ENCODE measurements around the gene OTOP3. TPM values are rescaled to one million over a fixed set of nuclear protein-coding genes. Genes with fewer than 3 reads are reported as not detected.
"Not testable (repeated sequence)": the region's sequence is repeated elsewhere in the genome, so short reads cannot be mapped to it uniquely, and the experiment has no call there.

The OTOP3 gene
- total RNA-seq, 1 donor from 2014 or later = not detected

DNA sequence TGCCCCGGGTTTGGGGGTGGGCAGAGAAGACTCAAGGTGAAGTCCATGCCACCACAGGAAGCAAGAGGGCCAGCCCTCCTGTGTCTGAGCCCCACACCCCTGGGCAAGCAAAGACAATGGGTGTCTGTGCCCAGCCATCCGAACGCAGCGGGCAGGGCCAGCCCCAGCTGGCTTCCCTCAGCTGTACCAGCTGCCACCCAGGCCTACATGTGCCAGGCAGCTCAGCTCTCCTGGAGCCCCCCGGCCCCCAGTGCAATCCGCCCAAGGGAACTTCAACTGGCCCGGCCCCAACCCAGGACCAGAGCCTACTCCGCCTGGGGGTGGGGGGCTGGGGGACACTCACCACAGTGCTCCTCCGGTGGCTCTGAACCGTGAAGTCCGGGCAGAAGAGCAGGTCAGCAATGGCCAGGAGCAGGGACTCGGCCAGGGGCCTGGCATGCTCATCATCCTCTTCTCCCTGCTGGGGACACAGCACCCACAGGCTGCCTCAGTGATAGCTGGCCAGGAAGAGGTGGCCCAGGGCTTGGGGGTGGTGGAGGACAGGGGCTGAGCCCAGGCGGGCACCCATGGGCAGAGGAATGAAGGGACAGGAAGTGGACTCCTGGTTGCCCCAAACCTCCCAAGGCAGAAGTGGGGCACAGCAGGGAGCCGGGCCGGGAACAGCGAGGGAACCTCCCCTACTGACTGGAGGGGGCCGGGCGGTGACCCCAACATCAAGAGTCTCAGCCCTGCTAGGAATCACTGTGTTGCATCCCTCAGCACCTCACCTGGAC, 27.1 kb downstream of the OTOP3 start:
- no peak for DNase-seq

DNA sequence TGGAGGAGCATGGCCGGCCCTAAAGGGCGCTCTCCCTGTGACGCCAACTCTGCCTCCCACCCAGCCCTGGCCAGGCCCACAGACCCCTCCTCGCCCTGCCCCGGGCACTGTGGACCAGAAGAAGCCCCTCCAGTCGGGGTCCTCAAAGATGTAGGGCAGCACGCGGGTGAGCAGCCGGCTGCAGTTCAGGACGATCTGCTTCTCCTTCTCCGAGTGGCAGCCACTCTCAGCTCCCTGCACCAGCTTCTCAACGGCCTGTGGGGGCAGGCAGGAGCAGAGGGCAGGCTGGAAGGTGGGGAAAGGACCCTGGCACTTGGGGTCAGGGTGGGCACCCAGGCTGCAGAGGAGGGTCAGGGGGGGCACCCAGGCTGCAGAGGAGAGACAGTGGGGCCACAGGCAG, 28.0 kb downstream of the OTOP3 start:
- DNase-seq = no peak

DNA sequence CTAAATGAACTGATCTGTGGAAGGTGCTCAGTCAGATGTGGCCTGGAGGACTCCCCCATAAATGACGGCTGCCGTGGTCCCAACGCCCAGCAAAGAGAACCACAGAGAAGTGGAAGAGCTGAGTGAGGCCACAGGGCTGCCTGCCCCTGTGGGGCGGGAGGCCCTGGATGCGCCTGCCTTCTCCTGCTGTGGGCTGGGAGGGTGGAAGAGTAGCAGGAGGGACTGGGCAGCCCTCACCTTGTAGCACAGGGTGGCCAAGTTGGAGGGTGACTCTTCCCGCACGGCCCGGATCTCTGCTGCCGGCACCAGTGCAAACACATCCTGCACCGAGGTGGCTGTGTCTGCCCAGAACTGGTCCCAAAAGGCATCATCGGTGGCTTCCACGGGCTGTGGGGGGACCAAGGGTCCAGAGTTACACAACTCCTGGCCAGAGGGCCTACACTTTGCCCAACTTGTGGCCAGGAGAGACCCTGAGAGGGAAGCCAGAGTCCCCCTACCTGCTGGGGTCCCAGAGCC, 28.6 kb downstream of the OTOP3 start:
- no peak for DNase-seq

DNA sequence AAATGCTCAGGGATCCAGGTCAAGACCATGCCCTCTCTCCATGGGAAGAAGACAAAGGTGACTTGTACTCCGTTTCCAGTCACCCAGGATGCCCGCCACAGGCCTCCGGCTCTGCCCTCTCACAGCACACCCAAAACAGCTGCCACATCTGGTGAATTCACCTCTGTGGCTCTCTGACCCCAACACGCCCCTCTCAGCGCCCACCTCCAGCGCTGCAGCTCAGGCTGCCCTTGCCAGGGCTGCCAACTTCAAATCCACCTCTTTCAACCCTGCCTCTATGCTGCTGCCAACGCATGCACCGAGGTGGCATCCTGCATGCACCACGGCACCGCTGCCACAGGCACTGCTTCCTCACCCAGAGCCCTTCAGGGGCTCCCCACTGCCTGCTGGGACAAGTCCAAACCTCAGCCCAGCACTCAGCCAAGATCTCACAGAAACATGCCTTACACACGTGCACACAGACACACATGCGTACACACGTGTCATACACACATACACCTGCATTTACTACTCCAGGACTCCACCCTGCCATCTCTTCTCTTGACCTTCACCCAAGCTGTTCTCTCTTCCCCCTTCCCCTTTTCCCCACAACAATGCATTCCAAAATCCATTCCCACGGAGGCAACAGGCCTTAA, 29.4 kb downstream of the OTOP3 start:
- DNase-seq = no peak

DNA sequence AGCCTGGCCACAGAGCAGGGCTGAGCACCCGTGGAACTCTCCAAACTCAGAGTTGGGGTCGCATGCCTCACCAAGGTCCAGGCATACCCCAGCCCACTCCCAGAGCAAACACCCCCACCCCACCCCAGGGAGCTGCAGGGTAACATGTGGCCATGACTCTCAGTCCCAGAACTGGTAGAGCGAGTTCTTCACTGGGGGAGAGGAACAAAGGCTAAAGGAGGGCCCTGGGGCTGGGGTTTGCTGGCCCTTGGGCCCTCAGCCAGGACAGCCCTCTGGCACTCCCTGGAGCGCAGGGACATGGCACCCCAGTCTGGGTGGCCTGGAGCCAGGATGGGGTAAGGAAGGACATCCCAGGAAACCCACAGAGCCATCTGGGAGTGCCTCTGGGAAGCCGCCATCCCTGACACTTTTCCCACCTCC, 32.7 kb downstream of the OTOP3 start:
- DNase-seq = no peak

DNA sequence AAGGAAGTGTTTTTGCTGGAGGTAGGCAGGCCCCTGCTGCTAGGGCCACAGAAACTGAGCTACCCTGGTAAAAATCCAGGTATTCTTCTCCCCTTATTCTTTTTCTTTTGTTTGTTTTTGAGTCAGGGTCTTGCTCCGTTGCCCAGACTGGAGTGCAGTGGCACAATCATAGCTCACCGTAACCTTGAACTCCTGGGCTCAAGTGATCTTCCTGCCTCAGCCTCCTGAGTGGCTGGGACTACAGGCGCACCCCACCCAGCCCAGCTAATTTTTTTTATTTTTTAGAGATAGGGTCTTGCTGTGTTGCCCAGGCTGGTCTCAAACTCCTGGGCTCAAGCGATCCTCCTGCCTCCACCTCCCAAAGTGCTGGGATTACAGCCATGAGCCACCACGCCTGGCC, 33.8 kb downstream of the OTOP3 start:
- not testable (repeated sequence) for DNase-seq

DNA sequence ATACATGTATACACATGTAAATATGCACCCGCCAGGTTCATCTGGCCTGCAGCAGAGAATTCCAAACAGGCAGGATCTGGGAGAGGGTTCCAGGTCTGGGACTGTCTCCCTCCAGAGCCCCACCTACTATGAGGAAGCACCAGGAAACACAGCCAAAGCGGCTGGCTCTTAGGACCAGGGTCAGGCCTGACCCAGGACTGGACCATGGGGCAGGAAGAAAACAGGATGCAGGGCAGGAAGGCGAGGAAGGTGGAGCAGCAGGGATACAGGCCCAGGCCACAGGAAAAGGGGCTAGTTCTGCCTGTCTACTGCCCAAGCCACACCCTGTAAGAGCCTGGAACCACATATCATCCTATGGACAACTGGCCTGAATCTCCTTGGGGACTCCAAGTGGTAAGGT, 34.7 kb downstream of the OTOP3 start:
- DNase-seq = peak; percentile 33

DNA sequence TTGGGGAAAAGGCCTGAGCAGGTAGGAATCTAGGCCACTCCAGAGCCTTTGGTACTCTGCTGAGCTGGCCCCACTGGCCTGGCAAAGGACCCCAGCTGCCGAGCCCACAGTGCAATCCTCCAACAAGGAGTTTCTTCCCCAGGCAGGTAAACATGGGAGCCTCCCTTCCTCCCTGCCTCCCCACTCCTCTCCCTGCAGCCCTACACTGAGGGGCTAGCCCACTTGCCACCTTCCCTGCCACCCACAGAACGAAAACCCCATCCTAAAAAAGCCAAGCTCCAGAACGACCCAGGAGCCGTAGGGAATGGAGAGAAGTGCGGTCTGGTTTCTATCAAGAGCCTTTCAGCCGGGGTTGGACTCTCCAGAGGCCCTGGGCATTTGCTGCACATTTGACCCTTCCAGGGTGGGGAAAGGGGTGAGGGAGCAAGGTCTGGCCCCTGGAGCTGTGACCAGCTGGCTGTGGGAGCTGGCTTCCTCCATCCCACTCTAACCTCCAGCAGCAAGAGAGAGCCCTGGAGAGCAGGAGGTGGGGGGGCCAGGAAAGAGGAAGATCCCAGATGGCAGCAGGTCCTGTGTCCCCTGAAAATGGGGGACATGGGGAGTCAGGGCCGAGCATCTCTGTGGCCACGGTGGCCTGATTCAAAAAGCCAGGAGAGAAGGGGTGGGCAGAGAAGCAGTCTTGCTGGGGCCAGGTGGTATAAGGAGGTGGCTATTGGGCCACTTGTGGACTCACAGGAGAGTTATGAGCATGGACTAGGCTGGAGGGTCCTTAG, 35.6 kb downstream of the OTOP3 start:
- DNase-seq = no peak

DNA sequence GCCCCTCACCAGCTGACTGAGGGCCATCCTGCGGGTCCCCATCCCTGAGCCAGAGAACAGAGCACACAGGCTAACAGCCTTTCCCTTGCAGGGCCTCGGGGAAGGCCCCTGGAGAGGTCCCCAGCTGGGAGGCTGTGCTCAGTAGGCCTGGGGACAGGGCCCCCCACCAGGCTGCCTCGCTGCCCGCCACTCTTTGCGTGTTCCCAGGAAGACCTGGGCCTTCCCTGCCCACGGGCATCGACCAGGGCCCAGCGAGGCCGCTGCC, 36.1 kb downstream of the OTOP3 start:
- DNase-seq = no peak

DNA sequence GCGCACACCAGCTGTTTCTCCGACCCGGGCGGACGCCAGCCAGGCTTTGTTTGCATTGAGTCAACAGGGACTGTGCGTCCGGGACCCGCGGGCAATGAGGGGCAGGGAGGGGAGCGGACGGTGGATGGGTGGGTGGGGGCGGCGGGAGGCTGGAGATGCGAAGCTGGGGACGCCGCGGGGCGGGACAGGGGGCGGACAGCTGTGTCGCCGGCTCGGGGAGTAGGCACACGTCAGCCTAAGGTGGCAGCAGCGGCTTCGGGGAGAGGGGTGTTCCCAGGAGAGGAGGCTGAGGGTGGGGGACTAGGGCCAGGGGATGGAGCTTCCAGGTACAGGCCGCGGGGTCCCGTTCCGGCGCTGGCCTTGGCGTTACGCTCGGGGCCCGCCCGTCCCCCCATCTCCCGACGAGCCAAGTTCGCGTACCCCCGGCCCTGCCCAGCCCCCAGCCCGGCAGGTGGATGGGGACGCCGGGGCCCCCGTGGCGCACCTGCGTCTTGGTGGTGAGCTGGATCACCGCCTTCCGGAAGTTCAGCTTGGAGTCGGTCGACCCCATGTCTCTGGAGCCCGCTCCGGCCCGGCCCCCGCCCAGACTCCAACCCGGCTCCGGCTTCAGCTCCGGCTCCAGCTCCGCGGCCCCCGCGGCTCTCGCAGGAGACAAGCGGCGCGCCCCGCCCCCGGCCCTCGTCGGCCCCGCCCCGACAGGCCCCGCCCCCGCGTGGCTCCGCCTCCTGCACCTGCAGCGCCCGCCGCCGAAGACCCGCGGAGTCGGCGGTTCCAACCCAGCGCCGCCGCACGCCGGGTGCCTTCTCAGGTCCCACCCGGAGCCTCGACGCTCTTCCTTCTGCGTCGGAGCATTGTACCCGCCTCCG, 36.6 kb downstream of the OTOP3 start, which contains the start of gene HID1:
Gene HID1 (minus strand): TSS at position 653 of the 866 bp plus-strand sequence. CDS start 103 bp downstream, at position 550.
- peak; percentile 59 for DNase-seq

DNA sequence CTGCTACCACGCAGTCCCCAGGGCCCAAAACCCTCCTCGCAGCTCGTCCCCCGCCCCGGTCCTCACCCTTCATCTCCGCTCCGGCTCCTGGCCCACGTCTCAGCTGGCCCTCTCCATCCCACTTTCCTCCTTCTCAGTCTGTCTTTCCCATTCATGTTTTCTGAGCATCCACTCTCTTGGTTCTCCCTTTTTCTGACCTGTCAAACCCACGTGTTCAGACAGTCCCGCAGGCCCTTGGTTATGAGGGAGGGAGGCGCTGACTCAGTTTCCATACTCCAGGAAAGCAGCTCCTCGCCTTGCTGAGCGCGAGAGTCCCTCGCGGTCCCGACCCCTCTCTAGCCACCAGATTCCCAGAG, 37.3 kb downstream of the OTOP3 start:
- DNase-seq = no peak

DNA sequence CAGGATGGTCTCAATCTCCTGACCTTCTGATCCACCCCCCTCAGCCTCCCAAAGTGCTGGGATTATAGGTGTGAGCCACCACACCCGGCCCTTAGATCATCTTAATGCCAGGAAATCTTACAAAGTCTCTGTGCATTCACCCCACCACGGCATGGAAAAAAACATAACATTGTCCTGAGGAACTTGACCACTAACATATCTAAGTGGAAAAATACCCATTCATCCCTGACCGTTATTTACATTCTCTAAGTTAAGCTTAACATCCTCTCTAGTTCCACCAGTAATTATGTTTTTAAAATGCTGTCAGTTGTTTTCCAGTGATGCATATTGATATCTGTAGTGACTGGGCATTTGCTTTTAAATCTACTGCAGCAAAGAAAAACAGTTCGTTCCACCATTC, 40.2 kb downstream of the OTOP3 start:
- DNase-seq = no peak

DNA sequence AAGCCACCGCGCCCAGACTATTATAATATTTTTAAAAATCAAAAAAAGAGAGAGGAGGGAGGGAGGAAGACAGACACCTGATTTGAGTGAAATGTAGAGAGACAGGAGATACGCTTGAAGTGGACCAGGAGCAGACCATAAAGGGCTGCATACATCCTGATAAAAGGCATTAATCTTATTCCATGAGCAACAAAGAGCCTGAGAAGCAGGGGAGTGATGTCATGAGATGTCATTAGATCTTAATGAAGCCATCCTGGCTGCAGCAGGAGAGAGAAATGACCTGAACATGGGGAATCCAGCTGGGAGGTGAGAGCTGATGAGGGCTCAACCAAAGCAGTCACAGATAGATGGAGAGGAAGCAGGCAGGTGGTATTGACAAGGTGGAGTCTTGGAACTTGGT, 42.1 kb downstream of the OTOP3 start:
- DNase-seq = no peak

DNA sequence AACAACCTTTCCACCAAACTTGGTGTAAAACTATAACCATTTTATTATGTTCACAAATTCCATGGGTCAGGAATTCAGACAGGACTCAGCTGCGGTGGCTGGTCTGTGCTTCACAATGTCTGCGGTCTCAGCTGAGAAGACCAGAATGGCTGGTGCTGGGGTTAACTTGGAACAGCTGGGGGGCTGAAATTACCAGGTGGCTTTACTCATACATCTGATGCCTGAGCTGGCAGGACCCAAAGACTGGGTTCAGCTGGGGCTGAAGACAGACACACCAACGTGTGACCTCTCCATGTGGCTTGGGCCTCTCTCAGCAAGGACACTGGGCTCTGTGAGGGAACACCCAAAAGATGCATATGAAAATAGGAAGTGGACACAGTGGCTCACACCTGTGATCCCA, 42.5 kb downstream of the OTOP3 start:
- no peak for DNase-seq

DNA sequence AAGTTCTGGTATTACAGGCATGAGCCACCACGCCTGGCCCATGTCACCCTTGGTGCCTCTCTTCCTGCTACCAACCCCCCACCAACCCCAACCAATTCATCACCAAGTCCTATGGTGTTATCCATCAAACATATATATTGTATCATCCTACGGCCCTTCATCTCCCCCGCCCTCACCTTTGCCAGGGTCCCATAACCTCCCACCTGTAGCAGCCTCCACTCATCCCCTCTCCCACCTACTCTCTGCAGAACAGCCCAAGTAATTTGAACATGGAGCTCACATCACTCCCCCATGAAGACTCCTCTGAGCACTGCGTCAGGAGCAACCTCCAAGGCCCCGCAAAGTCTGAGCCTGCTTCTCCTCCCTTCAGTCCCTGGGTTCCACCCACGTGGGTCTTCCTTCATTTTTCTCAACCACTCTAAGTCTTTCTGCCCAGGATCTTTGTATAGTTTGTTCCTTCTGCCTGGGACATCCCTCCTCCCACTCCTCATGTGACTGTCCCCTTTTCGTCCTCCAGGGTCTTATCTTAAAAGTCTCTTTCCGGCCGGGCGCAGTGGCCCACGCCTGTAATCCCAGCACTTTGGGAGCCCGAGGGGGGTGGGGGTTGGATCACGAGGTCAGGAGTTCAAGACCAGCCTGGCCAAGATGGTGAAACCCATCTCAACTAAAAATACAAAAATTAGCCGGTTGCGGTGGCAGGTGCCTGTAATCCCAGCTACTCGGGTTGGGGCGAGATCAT, 43.9 kb downstream of the OTOP3 start:
- DNase-seq = no peak

DNA sequence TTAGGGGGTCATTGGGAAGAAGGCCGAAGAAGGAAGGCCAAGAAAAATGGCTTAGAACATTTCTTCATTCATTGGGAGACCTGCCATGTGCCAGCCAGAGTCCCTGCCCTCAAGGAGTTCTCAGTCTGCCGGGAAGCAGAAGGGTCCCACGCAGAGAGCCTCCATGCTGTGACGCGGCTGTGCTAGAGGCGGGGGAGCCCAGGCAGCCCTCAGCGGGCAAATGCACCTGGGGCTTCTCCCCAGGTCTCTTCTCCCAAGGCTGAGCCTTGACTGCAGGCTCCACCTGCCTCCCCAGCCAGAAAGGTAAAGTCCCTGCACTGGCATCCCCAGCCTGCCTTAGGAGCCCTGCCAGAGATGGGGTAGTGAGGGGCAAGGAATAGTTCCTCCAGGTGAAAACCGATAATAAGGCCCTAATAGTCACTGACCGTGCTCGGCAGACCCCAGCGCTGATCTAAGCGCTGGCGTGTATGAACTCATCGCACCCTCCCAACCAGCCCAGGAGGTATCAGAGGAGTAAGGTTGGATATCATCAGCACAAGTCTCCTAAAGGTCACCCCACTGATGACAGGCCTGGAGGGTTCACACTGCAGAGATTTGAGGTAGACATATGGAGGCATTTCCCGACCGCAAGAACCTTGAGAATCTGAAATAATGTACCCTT, 45.8 kb downstream of the OTOP3 start:
- DNase-seq = no peak

DNA sequence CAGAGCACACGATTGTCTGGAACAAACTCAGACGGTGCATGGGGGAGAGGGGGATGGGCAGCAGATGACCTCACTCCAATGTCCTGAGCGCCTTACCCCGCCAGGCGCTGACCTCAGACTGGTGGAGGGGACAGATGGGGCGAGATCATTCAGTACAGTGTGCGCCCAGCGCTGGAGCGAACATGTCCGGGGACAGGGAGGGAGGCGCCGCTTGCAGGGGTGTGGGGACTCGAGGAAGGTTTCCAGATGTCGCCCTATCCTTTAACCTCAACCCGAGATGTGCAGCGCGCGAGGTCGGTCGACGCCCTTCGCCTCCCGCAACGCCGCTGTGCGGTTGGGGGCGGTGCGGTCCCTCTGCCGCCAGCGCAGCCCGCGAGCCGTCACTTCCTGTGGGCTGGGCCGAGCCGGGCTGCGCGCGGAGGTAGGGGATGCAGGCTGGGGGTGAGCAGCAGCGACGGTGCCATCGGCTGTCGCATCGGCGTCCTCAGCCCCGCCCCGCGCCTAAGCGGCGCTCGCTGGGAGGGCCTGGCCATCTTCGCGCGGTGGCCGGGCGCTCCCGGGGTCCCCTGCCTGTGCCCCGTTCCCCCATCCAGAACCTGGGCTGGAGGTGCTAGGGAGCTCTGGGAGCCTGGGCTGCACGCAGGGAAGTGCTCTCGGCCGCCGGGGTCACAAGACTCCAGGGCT, 46.4 kb downstream of the OTOP3 start:
- peak; percentile 60 for DNase-seq

DNA sequence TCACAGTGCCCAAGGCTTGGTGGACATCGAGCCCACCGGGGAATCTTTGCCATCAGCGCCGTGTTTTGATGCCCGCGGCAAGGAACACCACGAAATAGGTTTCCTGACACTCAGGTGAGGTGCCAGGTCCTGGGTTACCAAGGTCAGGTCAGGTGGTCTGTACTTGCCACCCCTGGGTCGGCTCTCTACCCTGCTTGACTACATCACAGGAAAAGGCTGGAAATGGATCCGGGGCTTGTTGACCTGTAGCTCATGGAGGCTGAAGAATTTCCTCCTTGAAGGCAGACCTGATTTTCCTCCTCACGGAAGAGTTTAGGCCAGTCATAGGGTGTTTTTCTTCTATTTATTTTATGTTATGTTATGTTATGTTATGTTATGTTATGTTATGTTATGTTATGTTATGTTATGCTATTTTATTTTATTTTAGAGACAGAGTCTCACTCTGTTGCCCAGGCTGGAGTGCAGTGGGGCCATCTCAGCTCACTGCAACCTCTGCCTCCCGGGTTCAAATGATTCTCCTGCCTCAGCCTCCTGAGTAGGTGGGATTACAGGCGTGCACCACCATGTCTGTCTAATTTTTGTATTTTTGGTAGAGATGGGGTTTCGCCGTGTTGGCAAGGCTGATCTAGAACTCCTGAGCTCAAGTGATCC, 47.1 kb downstream of the OTOP3 start:
- peak; percentile 48 for DNase-seq

DNA sequence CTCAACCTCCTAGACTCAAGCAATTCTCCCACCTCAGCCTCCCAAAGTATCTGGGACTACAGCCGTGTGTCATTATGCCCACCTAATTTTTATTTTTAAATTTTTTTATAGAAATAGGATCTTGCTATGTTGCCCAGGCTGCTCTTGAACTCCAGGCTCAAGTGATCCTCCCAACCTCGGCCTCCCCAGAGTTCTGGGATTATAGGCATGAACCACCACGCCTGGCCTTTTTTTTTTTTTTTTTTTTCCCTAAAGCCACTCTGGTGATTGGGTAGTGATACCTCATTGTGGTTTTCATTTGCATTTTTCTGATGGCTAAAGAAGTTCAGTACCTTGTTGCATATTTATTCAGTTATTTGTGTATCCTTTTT, 50.5 kb downstream of the OTOP3 start:
- no peak for DNase-seq

DNA sequence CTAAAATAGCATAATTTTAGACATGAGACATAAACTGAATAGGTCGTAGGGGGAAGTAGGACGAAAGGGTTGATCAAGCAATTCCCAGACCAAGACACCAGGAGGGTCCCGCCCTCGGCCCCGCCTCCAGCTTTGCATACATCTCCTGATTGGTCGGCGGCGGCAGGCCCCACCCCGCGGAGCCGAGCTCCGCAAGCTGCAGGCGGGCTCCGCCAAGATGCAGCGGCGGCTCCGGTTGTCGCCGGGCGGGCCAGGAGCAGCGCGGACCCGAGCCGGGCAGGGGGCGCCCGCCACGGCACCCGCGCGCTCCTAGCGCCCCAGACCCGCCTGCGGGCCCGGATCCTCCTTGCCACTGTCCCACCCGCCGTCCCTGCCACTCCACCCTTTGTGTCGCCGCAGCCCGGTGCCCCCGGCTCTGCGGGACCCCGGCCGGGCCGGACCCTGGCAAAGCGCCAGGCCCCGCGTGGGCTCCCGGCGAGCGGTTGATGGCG, 51.8 kb downstream of the OTOP3 start, which contains the start of gene CDR2L:
Gene CDR2L (plus strand): TSS at position 215 of the 491 bp plus-strand sequence. CDS start 412 bp downstream, outside the sequence.
- DNase-seq = peak; percentile 95
